SH-SY5Y (cell line): ENCODE measurements around the gene FXR2.

ENCODE experiments used
- GATA2 ChIP-seq: IDR thresholded peaks from 2 replicates; pipeline ENCODE4 v1.6.1; 2011; ENCODE audit warnings: mild to moderate bottlenecking, low read depth, low read length
- GATA3 ChIP-seq: IDR thresholded peaks from 2 replicates; pipeline ENCODE4 v1.6.1; 2011; ENCODE audit warnings: low read depth, mild to moderate bottlenecking, low read length, moderate library complexity

DNA sequence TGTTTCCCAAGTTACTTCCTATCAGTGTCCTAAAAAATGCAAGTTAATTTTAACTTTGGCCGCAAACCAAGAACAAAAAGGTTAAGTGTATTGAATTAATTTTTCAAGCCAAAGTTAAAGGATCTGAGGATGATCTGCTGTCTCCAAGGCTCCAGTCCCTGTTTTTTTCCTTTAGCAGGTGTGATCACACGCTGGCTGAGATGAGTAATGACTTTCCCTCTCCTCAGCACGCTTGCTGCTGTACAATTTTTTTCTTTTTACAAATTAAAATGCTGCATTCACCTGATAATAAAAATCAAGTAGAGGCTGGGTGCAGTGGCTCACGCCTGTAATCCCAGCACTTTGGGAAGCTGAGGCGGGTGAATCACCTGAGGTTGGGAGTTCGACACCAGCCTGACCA, 69.8 kb downstream of the FXR2 start:
- TF ChIP-seq GATA2 (no peak), GATA3 (no peak)
